Stimulated activated CD8-positive, alpha-beta memory T cell treated with anti-CD3 and anti-CD28 coated beads, Interleukin-7, amount 100 ng/mL, for 4 hours (primary cell): Measurements from ENCODE around the gene WNK2.

Source experiments
- DNase-seq, 2 donors: peaks; one replicate each; pipeline ENCODE4 v3.0.0-alpha.2; 2020; ENCODE audit warnings: low read depth in 2 of 2

The WNK2 gene

GRCh38 chr9:93185266-93186214 is 1.6 kb downstream of the WNK2 start:
- DNase-seq, result no peak

GRCh38 chr9:93186215-93186945 is 2.4 kb downstream of the WNK2 start:
- DNase-seq, result no peak

GRCh38 chr9:93187047-93187446 is 3.1 kb downstream of the WNK2 start:
- DNase-seq, result no peak

GRCh38 chr9:93187574-93187973 is 3.6 kb downstream of the WNK2 start:
- DNase-seq, result no peak

- no peak for DNase-seq
Measured at GRCh38 chr9:93188426-93189368, 4.8 kb downstream of the WNK2 start.

- DNase-seq, result no peak
Measured at GRCh38 chr9:93189369-93190132, 5.6 kb downstream of the WNK2 start.

GRCh38 chr9:93190133-93190525 is 6.2 kb downstream of the WNK2 start:
- DNase-seq, result no peak

- no peak for DNase-seq
Measured at GRCh38 chr9:93190656-93191353, 6.9 kb downstream of the WNK2 start.

GRCh38 chr9:93191354-93191660 is 7.4 kb downstream of the WNK2 start:
- no peak for DNase-seq

GRCh38 chr9:93192721-93193387 is 8.9 kb downstream of the WNK2 start:
- no peak for DNase-seq

- no peak for DNase-seq
Measured at GRCh38 chr9:93193388-93194220, 9.7 kb downstream of the WNK2 start.

GRCh38 chr9:93194221-93194625 is 10.3 kb downstream of the WNK2 start:
- no peak for DNase-seq

GRCh38 chr9:93194641-93195040 is 10.7 kb downstream of the WNK2 start:
- DNase-seq, result no peak

- no peak for DNase-seq
Measured at GRCh38 chr9:93196096-93197055, 12.4 kb downstream of the WNK2 start.

- no peak for DNase-seq
Measured at GRCh38 chr9:93197670-93198069, 13.7 kb downstream of the WNK2 start.

GRCh38 chr9:93198117-93198837 is 14.3 kb downstream of the WNK2 start:
- no peak for DNase-seq
